ENCODE data around the gene GDF10.

- TF ChIP-seq CTCF (conservative IDR thresholded peaks at IDR 0.05; ENCODE audit: low read length) (no peak), EZH2phosphoT487 (IDR thresholded peaks at IDR 0.05; ENCODE audit: borderline replicate concordance) (no peak)
These were observed 26.9 kb downstream of the GDF10 start for GRCh38 chr10:47326927-47327330.
